Measurements from ENCODE around the gene PPP4R2. TPM values are rescaled to one million over a fixed set of nuclear protein-coding genes. Genes with fewer than 3 reads are reported as not detected.

Gene PPP4R2
- total and polyA plus RNA-seq, 2 of the 8 experiments (the other 6 are each of a cell fraction or from before 2014, with no cell fraction given) = 11.5 to 89.9 TPM

GRCh38 chr3:73084170-73084569 lies 87.6 kb downstream of the PPP4R2 start:
- Histone ChIP-seq H2AFZ (ENCODE audit: low read length) (no peak overlapping the region), H2BK120ac (replicated peaks; ENCODE audit: low read depth, low read length) (no peak overlapping the region), H3K9me3 (ENCODE audit: insufficient read depth in 2 of 2, low read depth in 1 of 2, low read length in 1 of 2) (no peaks in the 10 kb centered on the region), H3K4ac (replicated peaks; ENCODE audit: insufficient read length, low read depth, low read length) (no peak overlapping the region), H2BK20ac (ENCODE audit: low read length) (no peak overlapping the region), H3K23ac (ENCODE audit: insufficient read length) (no peak overlapping the region), H3K27ac (ENCODE audit: low read depth, low read length) (no peak overlapping the region), H3K4me1 (replicated peaks in 1 of 4; ENCODE audit: control insufficient read depth in 3 of 4, insufficient read depth in 4 of 4, low read length in 3 of 4) (no peaks in the 10 kb centered on the region), H3K56ac (replicated peaks; ENCODE audit: insufficient read length, low read depth, low read length) (no peak overlapping the region), H3K36me3 (ENCODE audit: control insufficient read depth in 2 of 4, insufficient read depth in 4 of 4, low read length in 3 of 4) (no peaks in the 10 kb centered on the region), H3K23me2 (ENCODE audit: low read depth, low read length) (no peaks in the 10 kb centered on the region), H4K5ac (ENCODE audit: insufficient read length, low read depth, low read length) (no peak overlapping the region), H3K18ac (ENCODE audit: extremely low read depth, low read length) (no peak overlapping the region), H3K4me2 (ENCODE audit: insufficient read depth in 1 of 2, low read depth in 2 of 2, low read length in 2 of 2) (no peak overlapping the region), H2BK12ac (ENCODE audit: low read depth, low read length) (no peak overlapping the region), H3K79me2 (ENCODE audit: control insufficient read depth in 1 of 2, insufficient read depth in 2 of 2, low read length in 2 of 2) (no peaks in the 10 kb centered on the region), H3K27me3 (replicated peaks in 1 of 4; ENCODE audit: control insufficient read depth in 3 of 4, extremely low read depth in 1 of 4, insufficient read depth in 3 of 4, low read length in 3 of 4) (no peaks in the 10 kb centered on the region), H3K4me3 (ENCODE audit: extremely low read depth in 1 of 4, insufficient read depth in 2 of 4, low read depth in 3 of 4, low read length in 4 of 4) (no peak overlapping the region), H3K79me1 (ENCODE audit: low read depth, low read length) (no peaks in the 10 kb centered on the region), H4K8ac (ENCODE audit: extremely low read depth, insufficient read depth, low read length) (no peak overlapping the region), H3K9ac (replicated peaks in 1 of 4; ENCODE audit: extremely low read depth in 1 of 4, low read depth in 3 of 4, low read length in 3 of 4) (no peak overlapping the region), H4K20me1 (replicated peaks in 1 of 2; ENCODE audit: control insufficient read depth in 1 of 2, insufficient read depth in 2 of 2, low read length in 2 of 2) (peaks cover 0 to 2% of the 10 kb centered on the region in 2 experiments), H2BK5ac (ENCODE audit: low read depth, low read length) (no peak overlapping the region), H2BK15ac (ENCODE audit: low read length) (no peak overlapping the region), H3K14ac (ENCODE audit: insufficient read length) (no peak overlapping the region), H2AK5ac (ENCODE audit: low read depth, low read length) (no peak overlapping the region), H4K91ac (replicated peaks; ENCODE audit: insufficient read length, low read length) (no peak overlapping the region)
- TF ChIP-seq POU5F1 (IDR thresholded peaks at IDR 0.05; ENCODE audit: low read depth, low read length) = no peak
- WGBS, 2 experiments (ENCODE audit: extremely low coverage in 1 of 2, insufficient coverage in 1 of 2, insufficient read length in 1 of 2, insufficient replicate concordance in 2 of 2, low coverage in 1 of 2, low lambda C conversion rate in 2 of 2, missing lambda C conversion rate in 1 of 2) = 91% methylated on average over 2 of the region's 2 CpGs; no CpG with 5 or more reads in 1 of the 2 experiments
- ChIA-PET CTCF (ENCODE audit: partially characterized antibody) (interaction anchor here (0.6 to 1.0 kb wide), 5 partner anchors 101 to 192 kb away, joined by 3 to 5 read pairs (median 3); no protein-coding TSS in a partner anchor), POLR2A (ENCODE audit: partially characterized antibody) (no interaction called here)
- FAIRE-seq (no peak), DNase-seq (ENCODE audit: low read depth in 1 of 2, low spot score in 2 of 2) (no peak)

Measured in H1 (cell line).